ENCODE measurements around the gene PDE7B. TPM values are rescaled to one million over a fixed set of nuclear protein-coding genes. Genes with fewer than 3 reads are reported as not detected.

The PDE7B gene
- total RNA-seq, 4 donors from 2014 or later: 7.8 to 13.7 (median 8.6) TPM

DNA sequence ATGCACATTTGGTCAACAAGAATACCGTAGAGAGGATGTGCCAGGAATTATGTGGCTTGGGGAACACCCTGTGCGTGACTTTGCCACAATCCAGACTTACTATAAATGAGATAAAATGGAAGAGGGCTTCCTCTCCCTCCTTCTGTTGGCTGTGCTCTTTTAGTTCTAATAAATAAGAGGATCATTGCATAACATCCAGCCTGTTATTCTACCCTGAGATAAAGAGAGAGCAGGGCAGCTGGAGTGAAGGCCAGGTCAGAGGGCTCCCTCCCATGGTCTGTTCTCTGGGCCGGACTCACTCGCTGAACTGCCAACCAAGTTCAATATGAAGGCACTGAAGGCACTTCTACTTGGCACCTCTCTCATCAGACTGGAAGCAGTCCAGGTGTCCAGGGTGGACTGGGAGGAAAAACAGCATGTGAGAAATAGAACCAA is 306.9 kb downstream of the PDE7B start:
- 62 to 66% methylated on average over 4 of the region's 4 CpGs for WGBS, 2 donors
- intact Hi-C loops (cut with DNase I): no loop called here
- H3K36me3 ChIP-seq: peaks cover 0 to 5% of the 10 kb centered on the region in 2 donors
- no peak overlapping the region for H3K4me3 ChIP-seq (replicated peaks in 1 of 3)
- TF ChIP-seq, protein P1, sequence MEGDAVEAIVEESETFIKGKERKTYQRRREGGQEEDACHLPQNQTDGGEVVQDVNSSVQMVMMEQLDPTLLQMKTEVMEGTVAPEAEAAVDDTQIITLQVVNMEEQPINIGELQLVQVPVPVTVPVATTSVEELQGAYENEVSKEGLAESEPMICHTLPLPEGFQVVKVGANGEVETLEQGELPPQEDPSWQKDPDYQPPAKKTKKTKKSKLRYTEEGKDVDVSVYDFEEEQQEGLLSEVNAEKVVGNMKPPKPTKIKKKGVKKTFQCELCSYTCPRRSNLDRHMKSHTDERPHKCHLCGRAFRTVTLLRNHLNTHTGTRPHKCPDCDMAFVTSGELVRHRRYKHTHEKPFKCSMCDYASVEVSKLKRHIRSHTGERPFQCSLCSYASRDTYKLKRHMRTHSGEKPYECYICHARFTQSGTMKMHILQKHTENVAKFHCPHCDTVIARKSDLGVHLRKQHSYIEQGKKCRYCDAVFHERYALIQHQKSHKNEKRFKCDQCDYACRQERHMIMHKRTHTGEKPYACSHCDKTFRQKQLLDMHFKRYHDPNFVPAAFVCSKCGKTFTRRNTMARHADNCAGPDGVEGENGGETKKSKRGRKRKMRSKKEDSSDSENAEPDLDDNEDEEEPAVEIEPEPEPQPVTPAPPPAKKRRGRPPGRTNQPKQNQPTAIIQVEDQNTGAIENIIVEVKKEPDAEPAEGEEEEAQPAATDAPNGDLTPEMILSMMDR (IDR thresholded peaks at IDR 0.05): peak in 2 of 6 experiments; percentile 15 to 18
- no peak for TF ChIP-seq POLR2A (IDR thresholded peaks at IDR 0.05)
- peak; percentile 34 to 59 for DNase-seq
- no peaks in the 10 kb centered on the region for H3K9me3 ChIP-seq
- H3K27me3 ChIP-seq: no peaks in the 10 kb centered on the region
- H3K27ac ChIP-seq: no peak overlapping the region
- H3K4me1 ChIP-seq: no peaks in the 10 kb centered on the region

DNA sequence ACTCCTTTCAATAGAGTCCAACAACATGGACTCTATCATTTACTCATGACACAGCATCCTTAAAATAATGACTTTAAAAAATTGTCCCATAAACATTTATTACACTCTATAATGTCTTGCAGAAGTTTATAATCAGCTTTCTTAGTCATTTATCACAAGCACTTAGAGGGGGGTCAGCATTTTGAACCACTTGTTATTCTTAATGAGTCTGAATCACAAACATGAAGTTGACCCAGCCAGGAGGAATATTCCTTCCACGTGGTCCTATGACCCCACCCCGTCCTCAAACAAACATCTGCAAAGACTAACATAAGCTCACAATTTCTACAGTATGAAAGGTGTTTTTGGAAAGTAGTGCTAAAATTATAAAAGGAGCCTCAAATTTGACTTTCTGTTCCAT is 307.5 kb downstream of the PDE7B start:
- Histone ChIP-seq H3K27ac (no peak overlapping the region), H3K4me3 (replicated peaks in 1 of 3) (no peak overlapping the region), H3K27me3 (no peaks in the 10 kb centered on the region), H3K36me3 (peaks cover 0 to 5% of the 10 kb centered on the region in 2 donors), H3K4me1 (no peaks in the 10 kb centered on the region), H3K9me3 (no peaks in the 10 kb centered on the region)
- no peak for TF ChIP-seq POLR2A (IDR thresholded peaks at IDR 0.05)
- TF ChIP-seq, protein P1 (IDR thresholded peaks at IDR 0.05): no peak
- WGBS, 2 donors: 65 to 74% methylated on average over 2 of the region's 2 CpGs
- intact Hi-C loops (cut with DNase I): no loop called here
- no peak for DNase-seq

GRCh38 chr6:136160250-136160649 is 308.7 kb downstream of the PDE7B start:
- DNase-seq: no peak
- Histone ChIP-seq H3K27ac (no peak overlapping the region), H3K4me1 (no peaks in the 10 kb centered on the region), H3K27me3 (no peaks in the 10 kb centered on the region), H3K36me3 (peaks cover 0 to 5% of the 10 kb centered on the region in 2 donors), H3K9me3 (no peaks in the 10 kb centered on the region), H3K4me3 (replicated peaks in 1 of 3) (no peak overlapping the region)
- intact Hi-C loops (cut with DNase I): no loop called here
- 91 to 92% methylated on average over 4 of the region's 4 CpGs for WGBS, 2 donors
- TF ChIP-seq, protein P1 (IDR thresholded peaks at IDR 0.05): no peak
- TF ChIP-seq POLR2A (IDR thresholded peaks at IDR 0.05): no peak

- no peaks in the 10 kb centered on the region for H3K27me3 ChIP-seq
- H3K4me1 ChIP-seq: no peaks in the 10 kb centered on the region
- H3K36me3 ChIP-seq: no peaks in the 10 kb centered on the region
- no peak for DNase-seq
- no peak for TF ChIP-seq POLR2A (IDR thresholded peaks at IDR 0.05)
- TF ChIP-seq, protein P1 (IDR thresholded peaks at IDR 0.05): no peak
- WGBS, 2 donors: 83 to 87% methylated on average over 3 of the region's 3 CpGs
- H3K9me3 ChIP-seq: no peaks in the 10 kb centered on the region
- intact Hi-C loops (cut with DNase I): no loop called here
- no peak overlapping the region for H3K27ac ChIP-seq
- no peak overlapping the region for H3K4me3 ChIP-seq (replicated peaks in 1 of 3)
Observed at GRCh38 chr6:136161950-136162349, 310.4 kb downstream of the PDE7B start.

GRCh38 chr6:136163260-136163659 is 311.8 kb downstream of the PDE7B start:
- intact Hi-C loops (cut with DNase I): no loop called here
- Histone ChIP-seq H3K9me3 (no peaks in the 10 kb centered on the region), H3K27ac (no peak overlapping the region), H3K4me1 (no peaks in the 10 kb centered on the region), H3K4me3 (replicated peaks in 1 of 3) (no peak overlapping the region), H3K27me3 (no peaks in the 10 kb centered on the region), H3K36me3 (no peaks in the 10 kb centered on the region)
- no peak for DNase-seq
- TF ChIP-seq, protein P1 (IDR thresholded peaks at IDR 0.05): no peak
- no peak for TF ChIP-seq POLR2A (IDR thresholded peaks at IDR 0.05)
- 90 to 100% methylated on average over 1 to 3 of the region's 3 CpGs for WGBS, 2 donors

Data from thyroid gland (tissue), 4 donors.